ENCODE results near the gene GADD45GIP1.
A peak's percentile ranks its signal among the peaks of the same experiment; 100 is the strongest.
"Not testable (repeated sequence)": the region's sequence is repeated elsewhere in the genome, so short reads cannot be mapped to it uniquely, and the experiment has no call there.

GADD45GIP1 gene

DNA sequence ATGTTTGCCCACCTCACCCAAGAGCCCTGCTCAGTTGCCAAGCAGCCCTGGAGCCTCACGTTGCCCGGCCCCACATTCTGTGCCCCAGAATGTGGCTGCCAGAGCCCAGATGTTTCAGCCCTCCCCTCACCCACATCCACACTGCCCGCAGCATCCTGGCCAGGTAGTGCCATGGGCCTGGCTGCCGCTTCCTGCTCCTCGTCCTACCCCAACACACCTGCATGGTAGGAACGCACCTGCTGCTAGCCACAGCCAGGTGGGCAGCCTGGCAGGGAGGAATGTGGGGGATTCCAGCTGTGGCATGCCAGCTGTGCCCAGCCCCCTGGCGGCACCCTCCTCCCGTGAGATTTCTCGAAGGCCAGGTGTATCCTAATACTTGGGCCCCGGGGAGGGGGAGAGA is 30.8 kb upstream of the GADD45GIP1 start:
- no peak for DNase-seq (ENCODE audit: low read depth)

DNA sequence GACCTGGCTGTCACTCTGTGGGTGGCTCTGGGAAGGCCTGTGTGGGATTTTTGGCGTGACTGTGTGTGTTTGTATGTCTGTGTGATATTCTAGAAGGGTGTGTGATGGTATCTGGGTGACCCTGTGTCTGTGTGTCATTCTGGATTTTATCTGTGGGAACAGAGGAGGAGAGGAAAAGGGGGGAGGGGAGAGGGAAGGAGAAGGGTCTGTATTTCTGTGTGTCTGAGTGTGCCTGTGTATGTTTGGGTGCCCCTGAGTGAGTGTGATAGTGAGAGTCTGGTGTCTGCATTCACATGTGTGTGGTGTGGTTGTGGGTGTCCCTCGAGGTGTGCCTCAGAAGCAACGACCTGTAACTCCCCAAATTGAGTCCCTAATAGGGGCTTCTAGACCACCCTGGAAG is 30.2 kb upstream of the GADD45GIP1 start:
- DNase-seq (ENCODE audit: low read depth) = no peak

DNA sequence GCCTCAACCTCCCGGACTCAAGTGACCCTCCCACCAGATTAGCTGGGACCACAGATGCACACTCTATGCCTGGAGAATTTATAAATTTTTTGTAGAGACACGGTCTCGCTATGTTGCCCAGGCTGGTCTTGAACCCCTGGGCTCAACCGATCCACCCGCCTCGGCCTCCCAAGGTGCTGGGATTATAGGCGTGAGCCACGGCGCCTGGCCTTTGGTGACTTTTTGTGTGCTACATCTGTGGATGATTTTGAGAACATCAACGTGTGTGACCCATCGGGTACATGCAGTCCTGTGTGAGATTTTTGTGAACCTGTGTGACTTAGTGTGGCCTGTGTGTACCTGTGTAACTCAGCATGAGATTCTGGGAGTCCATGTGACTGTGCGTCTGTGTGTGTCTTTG is 29.7 kb upstream of the GADD45GIP1 start:
- DNase-seq (ENCODE audit: low read depth) = no peak

DNA sequence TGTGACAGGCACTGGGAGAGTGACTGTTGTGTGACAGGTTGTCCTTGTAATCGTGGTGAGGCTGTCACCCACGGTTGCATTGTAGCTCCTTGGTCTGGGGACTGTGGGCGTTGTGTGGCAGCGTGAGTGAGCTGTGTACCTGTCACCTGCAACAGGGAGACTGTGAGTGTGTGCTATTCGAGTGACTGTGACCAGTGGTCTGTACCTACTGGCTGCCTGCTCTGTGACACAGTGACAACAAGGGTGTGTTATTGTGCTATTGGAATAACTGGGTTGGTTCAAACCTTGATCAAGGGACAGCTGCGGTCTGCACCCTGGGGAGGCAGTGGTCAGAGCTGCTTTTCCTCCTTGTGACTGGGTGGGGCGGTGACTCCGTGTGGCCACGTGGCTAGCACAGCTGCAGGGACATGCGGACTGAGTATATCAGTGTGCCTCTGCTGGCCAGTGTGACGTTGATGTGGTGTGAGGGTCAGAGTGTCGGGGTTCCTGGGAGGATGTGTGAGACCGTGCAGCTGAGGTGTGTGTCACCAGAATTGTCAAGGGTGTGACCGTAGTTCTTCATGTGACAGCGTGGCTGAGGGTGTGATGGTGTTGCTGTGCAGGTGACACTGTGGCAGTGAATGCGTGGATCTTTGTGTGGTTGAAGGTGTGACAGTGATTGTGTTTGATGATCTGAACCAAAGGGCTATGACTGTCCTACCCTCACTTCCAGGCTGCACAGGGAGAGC is 28.2 kb upstream of the GADD45GIP1 start:
- peak; percentile 19 for DNase-seq (ENCODE audit: low read depth)

DNA sequence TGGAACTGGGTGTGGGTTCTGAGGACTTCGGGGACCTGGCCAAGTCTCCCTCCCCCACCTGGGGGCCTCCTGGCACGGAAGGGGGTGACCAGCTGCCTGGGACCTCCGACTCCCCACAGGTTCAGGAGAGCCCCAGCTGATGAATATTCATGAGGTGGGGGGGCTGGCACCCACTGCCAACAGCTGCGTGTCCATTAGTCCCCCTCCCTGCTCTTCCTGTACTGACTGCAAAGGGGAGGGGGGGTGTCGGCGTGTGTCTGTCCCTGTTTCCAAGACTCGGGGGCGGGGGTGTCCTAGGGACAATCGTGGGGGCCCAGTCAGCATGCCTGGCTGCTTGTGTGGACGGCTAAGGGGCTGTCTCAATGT is 27.6 kb upstream of the GADD45GIP1 start:
- DNase-seq (ENCODE audit: low read depth) = no peak

DNA sequence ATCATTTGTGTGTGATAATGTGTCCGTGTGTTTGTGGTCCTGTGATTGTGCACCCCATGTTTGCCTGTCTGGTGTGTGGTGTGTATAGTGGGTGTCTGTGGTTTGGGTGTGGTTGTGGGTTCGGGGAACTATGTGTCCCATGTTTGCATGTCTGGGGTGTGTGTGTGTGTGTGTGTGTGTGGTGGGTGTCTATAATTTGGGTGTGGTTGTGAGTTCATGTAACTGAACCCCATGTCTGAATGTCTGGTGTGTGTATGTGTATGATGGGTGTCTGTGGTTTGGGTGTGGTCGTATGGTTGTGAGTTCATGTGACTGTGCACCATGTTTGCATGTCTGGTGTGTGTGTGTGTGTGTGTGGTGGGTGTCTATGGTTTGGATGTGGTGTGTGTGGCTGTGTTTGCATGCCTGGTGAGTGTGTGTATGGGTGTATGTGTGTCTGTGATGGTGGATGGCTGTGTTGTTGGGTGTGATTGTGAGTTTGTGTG is 27.2 kb upstream of the GADD45GIP1 start:
- no peak for DNase-seq (ENCODE audit: low read depth)

DNA sequence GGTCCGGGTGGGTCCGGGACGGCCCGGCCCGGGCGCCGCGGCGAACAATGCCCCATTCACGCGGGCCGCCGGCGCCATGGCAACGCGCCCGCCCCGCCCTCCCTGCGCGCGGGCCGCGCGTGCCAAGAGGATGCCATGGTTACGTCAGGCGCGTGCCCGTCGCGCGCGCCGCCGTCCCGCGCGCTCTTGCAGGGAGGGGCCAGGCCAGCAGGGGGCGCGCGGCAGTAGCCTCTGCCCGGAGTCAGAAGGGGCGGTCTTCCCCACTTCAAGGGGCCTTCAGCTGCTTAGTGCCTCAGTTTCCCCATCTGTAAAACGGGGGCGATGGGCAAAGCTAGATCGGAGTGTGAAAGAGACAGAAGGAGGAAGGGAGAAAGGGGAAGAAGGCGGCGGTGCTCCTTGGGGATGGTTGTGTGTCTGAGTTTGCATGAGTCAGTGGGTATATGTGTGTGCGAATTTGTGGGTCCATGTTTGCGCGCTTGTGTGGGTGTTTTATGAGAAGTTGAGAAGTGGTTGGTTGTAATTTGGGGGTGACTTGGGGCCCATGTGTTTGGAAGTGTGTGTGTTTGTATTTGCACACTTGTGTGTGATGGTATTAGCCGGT is 26.6 kb upstream of the GADD45GIP1 start:
- DNase-seq (ENCODE audit: low read depth) = peak; percentile 72

DNA sequence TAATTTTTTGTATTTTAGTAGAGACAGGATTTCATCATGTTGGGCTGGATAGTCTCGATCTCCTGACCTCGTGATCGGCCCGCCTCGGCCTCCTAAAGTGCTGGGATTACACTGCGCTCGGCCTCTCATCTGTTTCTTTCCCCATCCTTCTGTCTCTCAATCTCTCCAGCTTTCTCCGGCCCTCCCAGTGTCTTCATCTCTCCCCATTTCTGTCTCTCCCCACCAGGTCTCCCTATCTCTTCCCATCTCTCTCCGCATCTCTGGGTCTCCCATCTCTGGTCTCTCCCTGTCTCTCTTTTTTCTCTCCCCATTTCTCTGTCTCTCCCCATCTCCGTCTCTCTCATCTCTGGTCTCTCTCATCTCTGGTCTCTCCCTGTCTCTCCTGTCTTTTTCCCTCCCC is 26.1 kb upstream of the GADD45GIP1 start:
- DNase-seq (ENCODE audit: low read depth) = no peak

DNA sequence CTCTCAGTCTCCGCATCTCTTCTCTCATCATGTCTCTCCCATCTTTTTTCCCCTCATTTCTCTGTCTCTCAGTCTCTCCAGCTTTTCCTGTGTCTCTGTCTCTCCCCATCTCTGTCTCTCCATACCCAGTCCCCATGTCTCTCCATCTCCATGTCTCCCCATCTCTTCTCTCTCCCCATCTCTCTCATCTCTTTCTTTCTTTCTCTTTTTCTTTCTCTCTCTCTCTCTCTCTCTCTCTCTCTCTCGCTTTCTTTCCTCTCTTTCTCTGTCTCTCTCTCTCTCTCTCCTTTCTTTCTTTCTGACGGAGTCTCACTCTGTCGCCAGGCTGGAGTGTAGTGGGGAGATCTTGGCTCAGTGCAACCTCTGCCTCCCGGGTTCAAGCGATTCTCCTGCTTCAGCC is 25.6 kb upstream of the GADD45GIP1 start:
- DNase-seq (ENCODE audit: low read depth) = no peak

DNA sequence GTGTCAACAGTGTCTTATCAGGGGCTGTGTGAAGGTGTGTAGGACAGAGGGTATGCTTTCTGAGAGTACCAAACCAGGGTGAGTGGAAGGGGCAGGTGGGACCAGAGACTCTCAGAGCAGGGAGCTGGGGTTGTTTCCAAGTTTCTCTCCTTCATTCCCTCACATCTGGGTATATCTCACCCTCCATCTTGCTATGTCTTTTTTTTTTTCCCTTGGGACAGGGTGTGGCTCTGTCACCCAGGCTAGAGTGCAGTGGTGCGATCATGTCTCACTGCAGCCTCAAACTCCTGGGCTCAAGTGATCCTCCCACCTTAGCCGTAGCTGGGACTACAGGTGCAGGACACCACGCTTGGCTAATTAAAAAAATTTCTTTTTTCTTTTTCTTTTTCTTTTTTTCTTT is 23.0 kb upstream of the GADD45GIP1 start:
- DNase-seq (ENCODE audit: low read depth) = no peak

DNA sequence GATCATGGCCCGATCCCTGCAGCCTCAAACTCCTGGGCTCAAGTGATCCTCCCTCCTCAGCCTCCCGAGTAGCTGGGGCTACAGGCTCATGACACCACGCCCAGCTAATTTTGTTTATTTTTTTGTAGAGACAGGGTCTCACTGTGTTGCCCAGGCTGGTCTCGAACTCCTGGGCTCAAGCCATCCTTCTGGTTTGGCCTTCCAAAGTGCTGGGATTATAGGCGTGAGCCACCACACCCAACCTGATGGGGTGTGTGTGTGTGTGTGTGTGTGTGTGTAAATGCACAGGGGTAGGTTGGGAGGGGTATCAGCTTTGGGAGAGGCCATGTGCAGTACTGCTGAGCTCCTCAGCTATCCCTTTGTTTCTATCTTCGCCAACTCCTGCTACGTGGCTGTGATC is 19.1 kb upstream of the GADD45GIP1 start:
- DNase-seq (ENCODE audit: low read depth) = not testable (repeated sequence)

DNA sequence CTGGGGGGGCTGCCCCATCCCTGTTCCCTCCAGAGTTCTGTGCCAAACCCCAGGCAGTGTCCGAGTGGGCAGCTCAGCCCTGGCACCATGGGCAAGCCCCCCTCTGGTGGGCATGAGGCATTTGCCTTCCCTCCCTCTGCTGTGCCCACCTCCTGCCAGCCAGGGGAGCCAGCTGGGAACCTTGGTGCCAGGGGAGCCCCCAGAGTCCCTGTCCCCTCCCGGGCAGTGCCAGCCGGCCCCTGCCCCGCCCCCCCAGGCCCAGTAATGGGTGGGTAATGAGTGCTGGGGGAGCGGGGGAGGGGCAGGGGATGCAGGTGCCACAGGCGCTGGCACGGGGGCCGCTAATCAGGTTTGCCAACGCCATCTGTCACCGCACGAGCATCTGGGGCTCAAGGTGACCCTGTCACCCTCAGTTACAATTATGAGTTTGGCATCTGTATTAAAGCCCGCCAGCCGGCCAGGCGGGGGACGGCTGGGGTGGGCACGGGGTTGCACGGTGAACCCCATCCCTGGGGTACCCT is 18.3 kb upstream of the GADD45GIP1 start:
- DNase-seq (ENCODE audit: low read depth) = no peak

DNA sequence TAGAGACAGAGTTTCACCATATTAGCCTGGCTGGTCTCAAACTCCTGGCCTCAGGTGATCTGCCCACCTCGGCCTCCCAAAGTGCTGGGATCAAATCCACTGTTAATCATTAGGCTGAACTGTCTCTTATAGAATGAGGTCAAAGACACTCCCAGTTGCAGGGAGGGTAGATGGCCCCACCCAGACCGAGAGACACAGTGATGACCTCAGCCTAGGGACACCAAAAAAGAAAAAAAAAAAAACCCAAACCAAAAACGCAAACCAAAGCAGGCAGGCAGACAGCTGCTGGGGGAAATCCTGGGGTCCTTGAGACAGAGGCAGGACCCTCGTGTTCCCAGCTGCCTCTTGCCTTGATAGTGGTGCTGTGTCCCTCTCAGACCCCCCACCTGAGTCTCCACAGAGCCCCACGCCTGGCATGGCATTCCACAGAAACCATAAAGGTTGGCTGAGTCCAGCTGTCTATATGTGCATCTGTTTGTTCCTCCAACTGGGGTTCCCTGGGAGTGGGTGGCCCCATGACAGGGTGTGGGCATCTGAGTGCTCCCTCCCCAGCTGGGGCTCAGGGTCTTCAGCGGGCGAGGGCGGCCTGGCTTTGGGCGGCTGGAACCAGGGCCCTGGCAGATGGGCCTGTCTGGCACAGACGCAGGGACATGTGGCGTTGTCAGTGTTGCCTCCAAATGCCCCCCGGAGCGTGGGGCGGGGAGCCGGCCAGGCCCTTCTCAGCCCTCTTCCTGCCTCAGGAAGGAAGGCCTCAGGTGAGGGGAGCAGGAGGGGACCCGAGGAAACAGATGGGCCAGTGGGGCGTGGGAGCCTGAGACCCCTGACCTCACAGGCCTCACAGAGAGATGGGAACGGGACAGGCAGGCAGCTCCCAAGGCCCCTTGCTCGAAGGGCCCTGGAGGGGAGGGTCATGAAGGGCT is 17.5 kb upstream of the GADD45GIP1 start:
- no peak for DNase-seq (ENCODE audit: low read depth)

DNA sequence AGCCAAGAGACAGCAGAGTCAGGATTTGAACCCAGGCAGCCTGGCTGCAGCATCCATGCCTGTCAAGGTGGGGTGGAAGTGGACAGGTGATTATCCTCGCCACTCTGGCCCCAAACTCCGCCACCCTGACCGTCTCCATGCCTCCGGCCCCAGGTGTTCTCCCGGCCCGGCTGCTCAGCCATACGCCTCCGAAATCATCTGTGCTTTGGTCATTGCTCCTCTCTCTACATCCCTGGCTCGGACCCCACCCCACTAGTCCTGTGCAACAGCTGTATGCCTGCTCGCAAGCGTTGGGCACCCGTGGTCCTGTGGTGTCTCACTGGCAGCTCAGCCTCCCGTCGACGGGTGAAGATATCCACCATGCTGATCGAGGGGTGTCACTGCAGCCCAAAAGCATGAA is 16.2 kb upstream of the GADD45GIP1 start:
- no peak for DNase-seq (ENCODE audit: low read depth)

DNA sequence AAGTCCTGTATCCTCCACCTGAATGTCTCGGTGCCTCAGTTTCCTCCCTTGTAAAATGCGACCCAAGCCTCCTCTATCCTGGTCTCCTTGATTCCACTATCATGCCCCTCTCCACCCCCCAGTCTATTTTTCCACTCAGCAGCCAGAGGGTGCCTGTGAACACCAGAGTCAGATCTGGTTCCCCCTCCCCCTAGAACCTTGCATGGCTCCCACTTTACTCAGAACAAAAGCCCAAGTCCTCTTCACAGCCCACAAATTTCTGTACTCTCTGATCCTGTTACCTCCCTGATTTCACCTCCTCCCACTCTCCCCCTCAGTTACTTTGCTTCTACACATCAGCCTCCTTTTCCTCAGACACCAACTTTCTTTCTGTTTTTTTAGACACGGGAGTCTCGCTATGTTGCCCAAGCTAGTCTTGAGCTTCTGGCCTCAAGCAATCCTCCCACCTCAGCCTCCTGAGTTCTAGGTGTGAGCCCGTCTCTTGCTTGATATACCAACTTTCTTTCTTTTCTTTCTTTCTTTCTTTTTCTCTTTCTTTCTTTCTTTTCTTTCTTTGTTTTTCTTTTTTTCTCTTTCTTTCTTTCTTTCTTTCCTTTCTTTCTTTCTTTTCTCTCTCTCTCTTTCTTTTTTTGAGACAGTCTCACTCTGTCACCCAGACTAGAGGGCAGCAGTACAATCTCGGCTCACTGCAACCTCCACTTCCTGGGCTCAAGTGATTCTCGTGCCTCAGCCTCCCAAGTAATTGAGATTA is 13.2 kb upstream of the GADD45GIP1 start:
- no peak for DNase-seq (ENCODE audit: low read depth)

DNA sequence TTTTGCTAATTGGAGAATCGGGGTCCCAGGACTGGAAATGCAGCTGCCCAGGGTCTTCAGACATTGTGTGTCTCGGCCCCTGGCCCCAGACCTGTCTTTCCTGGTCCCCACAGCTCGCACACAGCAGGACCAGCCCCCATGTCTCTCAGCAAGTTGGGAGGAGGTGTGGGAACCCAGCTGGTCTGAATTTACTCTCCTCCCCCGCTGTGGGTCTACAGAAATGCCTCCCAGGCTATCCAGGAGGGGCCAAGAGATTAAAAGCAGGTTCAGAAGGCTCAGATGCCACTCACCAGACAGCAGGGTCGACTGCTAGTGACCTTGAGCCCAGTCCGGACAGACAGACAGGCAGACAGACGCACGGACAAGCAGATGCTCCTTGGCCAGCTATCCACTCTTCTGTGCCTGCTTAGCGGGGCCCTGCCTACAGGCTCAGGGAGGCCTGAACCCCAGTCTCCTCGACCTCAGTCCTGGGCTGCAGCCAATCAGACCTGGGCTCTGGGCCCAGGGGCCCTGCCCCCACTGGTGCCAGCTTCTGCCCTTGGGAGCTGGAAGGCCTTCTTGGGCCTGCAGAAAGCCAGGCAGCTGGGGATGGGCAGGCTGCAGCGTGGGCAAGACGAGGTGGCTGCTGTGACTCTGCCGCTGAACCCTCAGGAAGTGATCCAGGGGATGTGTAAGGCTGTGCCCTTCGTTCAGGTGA is 12.4 kb upstream of the GADD45GIP1 start, which contains the start of gene DAND5:
TSS of gene DAND5 (plus strand) at position 285 of the 697 bp plus-strand sequence. CDS start at position 370, 85 bp downstream.
- no peak for DNase-seq (ENCODE audit: low read depth)

DNA sequence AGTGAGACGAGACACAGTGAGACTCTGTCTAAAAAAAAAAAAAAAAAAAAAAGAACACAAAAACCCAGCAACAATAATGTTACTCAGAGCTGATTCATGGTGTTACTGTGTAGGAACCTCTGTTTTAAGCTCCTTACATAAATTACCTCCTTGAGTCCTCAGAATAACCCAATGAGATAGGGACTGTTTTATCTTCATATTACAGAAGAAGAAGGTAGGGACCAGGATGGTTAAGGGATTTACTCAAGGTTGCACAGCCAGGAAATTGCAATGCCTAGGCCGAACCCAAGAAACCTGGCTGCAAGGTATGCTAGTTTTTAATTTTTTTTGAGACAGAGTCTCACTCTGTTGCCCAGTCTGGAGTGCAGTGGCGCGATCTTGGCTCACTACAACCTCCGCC is 10.9 kb upstream of the GADD45GIP1 start:
- no peak for DNase-seq (ENCODE audit: low read depth)

DNA sequence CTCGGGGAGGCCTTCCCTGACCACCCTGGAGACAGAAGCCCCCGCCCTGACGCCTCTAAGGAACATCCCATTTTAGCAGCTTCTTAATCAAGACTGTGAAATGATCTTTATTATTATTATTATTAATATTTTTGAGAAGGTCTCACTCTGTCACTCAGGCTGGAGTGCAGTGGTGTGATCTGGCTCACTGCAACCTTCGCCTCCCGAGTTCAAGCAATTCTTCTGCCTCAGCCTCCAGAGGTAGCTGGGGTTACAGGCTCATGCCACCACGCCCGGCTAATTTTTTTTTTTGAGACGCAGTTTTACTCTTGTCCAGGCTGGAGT is 8.8 kb upstream of the GADD45GIP1 start:
- no peak for DNase-seq (ENCODE audit: low read depth)

DNA sequence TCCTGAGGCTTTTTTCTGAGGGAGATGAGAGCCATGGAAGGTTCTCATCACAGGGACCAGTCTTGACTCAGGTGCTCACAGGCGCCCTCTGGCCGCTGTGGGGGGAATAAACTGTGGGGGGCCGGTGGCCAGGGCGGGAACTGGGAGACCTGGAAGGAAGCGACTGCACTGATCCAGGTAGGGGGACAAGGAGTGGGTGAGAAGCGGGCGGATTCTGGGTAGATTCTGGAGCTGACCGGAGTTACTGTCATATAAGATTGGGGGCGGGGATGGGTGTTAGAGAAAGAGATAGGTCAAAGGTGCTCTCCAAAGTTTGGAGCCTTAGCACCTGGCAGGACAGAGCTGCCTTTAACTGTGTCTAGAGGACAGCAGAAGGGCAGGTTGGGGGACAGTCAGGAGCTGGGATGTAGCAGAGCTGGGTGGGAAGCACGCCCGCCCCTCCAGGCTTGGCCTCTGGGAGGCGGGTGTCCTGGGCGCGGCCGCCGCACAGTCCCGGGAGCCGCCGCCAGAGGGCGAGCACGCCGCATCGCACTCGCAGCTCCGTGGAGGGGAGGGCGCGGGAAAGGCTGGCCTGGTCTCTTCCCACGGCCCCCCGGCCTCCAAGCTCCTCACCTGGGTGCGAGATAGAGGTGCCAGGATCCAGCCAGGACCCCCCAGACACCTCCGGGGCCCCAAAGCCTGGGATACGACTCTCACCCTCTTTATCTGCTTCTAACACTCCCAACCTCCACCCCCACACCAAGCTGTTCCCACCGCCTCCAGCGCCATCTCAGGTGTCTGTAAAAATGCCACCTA is 8.2 kb upstream of the GADD45GIP1 start:
- DNase-seq (ENCODE audit: low read depth) = peak; percentile 68

DNA sequence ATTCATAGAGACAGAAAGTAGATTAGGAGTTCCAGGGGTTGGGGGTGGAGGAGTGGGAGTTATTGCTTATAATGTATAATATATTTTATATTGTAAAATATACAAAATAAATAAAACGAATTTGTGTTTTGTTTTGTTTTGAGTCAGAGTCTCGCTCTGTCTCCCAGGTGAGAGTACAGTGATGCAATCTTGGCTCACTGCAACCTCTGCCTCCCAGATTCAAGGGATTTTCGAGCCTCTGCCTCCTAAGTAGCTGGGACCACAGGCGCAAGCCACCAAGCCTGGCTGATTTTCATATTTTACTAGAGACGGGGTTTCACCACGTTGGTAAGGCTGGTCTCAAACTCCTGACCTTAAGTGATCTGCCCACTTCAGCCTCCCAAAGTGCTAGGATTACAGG is 2.5 kb upstream of the GADD45GIP1 start:
- no peak for DNase-seq (ENCODE audit: low read depth)
